Measurements from ENCODE around the gene SLC25A52.
"Not testable (repeated sequence)": the region's sequence is repeated elsewhere in the genome, so short reads cannot be mapped to it uniquely, and the experiment has no call there.

DNA sequence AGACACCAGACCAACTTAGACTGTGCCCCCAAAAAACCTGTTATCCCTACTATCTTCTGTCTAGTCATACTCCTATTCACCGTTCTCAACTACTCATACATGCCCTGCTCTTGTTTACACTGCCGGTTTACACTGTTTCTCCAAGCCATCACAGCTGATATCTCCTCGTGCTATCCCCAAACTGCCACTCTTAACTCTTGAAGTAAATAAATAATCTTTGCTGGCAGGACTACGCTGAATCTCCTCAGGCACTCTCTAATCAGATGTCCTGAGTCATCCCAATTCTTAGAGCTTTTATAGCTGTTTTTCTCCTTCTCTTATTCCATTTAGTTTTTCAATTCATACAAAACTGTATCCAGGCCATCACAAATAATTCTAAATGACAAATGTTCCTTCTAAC is 48.4 kb upstream of the SLC25A52 start:
- TF ChIP-seq, protein P1, sequence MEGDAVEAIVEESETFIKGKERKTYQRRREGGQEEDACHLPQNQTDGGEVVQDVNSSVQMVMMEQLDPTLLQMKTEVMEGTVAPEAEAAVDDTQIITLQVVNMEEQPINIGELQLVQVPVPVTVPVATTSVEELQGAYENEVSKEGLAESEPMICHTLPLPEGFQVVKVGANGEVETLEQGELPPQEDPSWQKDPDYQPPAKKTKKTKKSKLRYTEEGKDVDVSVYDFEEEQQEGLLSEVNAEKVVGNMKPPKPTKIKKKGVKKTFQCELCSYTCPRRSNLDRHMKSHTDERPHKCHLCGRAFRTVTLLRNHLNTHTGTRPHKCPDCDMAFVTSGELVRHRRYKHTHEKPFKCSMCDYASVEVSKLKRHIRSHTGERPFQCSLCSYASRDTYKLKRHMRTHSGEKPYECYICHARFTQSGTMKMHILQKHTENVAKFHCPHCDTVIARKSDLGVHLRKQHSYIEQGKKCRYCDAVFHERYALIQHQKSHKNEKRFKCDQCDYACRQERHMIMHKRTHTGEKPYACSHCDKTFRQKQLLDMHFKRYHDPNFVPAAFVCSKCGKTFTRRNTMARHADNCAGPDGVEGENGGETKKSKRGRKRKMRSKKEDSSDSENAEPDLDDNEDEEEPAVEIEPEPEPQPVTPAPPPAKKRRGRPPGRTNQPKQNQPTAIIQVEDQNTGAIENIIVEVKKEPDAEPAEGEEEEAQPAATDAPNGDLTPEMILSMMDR (IDR thresholded peaks at IDR 0.05 in 8 of 11, conservative IDR thresholded peaks at IDR 0.05 in 3 of 11) = not testable (repeated sequence)
- TF ChIP-seq POLR2A (IDR thresholded peaks at IDR 0.05) = not testable (repeated sequence)
